Epithelial cell of prostate (primary cell): Measurements from ENCODE around the gene PCYOX1L.

Experiments used
- DNase-seq: peaks from one replicate; pipeline ENCODE4 v3.0.0-alpha.2; 2011; ENCODE audit warnings: low read depth, low spot score
- H3K27ac ChIP-seq: fragments of 450-650 bp; 2 replicates; pipeline ENCODE4 v1.5.1; 2017; ENCODE audit warnings: mild to moderate bottlenecking

The PCYOX1L gene

DNA sequence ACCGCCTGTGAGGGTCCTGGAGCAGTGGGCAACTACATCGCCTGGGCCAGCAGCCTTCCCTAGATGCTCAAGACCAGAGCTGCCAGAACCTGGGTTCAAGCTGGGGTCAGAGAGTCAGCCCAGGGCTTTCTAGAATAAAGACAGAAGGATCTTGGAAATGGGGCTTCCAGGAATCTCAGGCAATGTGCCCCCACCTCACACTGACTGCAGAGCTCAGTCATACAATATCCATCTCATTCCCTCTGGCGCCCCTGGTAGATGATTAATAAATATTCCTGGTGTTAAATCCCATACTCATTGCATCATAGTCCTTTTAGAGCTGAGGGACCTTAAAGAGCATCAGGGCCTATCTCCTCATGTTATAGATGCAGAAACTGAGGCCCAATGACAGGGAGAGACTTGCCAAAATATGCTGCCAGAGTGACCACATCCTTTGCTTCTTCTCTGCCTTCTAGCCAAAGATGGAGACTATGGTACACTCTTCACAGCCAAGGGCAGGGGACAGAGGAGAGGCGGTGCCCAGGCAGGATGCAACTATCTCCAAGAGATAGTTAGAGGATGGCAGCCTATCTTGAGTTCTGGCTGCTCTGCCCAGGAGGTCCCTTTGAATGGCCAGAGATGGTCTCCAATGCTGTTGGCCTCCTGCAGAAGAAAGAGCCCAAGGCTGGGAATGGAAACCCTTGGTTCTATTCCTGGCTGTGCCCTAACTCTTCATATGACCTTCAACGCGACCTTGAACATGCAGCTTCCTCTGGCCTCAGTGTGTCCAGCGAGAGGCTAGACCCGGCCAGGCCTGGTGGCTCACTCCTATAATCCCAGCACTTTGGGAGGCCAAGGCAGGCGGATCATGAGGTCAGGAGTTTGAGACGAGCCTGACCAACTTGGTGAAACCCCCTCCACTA lies 57.5 kb downstream of the PCYOX1L start:
- H3K27ac ChIP-seq: no peak overlapping the region

DNA sequence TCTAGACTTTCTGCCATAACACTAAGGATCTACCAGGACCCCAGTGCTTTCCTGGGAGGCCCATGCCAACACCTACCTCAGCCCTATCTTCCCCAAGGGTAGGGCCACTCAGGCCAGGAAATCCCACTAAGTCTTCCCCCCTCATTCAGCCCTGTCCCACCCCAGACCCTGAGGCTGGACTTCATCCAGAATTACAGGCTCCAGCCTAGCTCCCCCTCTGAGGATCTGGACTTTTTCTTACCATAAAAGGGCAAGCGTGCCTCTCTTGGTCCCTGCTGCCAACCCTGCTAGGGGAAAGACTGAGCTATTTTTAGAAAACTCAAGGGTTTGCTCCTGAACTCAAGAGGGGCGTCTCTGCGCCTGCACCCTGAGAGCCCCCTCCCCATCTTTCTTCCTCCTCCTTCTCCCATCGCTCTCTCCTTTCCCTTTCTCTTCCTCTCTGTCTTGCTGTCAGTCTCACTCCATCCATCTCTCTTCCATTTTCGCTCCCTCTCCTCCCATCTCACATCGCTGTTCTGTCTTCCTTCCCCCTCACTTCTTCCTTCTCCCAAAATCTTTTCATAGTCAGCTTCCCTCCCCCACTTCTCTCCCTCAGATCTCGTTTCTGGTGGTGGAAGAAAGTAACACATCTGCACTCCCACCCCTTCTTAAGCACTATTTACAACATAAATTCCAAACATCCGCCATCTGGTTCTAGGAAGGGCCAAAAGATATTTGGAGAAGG lies 59.3 kb downstream of the PCYOX1L start:
- DNase-seq: no peak
- no peak overlapping the region for H3K27ac ChIP-seq

More for the DNA sequence above, 57.5 kb downstream of the PCYOX1L start:
- DNase-seq: no peak

DNA sequence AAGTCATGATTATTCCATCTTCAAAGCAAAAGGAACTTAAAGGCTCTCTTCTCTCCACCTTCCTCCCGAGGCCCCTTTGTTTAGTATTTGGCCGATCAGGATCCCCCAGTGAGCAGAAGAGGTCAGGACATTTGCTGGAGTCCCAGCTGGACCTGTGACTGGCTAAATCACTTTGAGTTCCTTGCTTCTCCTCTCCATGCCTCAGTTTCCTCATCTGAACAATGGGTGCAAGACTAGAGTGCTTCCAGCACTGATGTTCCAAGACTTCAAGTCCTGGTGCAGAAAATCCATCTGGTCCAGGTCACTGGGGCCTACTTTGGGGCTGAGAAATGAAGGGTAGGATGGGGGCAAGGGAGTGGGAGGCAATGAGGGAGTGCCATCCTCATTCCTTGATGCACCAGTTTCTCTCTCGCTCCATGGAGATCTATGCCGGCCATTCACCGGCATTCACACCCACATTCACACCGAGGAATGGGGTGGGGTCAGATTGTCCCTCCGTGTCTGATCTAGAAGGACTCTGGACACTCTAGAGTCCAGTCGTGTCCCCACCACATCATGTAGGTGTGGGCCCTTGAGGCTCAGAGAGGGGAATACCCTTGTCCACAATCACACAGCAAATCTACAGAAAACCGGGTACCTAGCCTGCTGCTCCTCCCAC lies 60.0 kb downstream of the PCYOX1L start:
- H3K27ac ChIP-seq: no peak overlapping the region
- no peak for DNase-seq

DNA sequence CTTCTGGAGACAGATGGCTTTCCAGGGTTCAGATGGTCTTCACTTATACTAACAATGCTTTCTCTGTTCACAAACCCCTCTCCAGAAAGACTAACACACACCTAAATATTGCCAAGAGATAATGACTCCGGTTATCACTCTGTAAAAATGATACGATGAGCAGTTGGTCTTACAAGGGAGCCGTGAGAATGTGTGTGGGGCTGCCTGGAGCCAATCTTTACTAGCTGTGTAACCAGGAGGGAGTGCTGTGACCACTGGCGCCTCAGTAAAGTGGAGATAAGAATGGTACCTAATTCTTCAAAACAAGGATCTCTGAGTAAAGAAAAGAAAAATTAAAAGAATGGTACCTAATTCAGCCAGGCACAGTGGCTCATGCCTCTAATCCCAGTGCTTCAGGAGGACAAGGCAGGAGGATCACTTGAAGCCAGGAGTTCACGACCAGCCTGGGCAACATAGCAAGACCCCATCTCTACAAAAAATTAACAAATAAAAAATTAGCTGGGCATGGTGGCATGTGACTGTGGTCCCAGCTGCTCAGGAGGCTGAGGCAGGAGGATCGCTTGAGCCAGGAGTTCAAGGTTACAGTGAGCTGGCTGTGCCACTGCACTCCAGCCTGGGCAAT lies 61.2 kb downstream of the PCYOX1L start:
- DNase-seq: no peak
- H3K27ac ChIP-seq: no peak overlapping the region
